Cardiac fibroblast (primary cell): Measurements from ENCODE around the gene NF2.

ENCODE experiments used
- DNase-seq, 2 donors: peaks; one replicate each; pipeline versions ENCODE4 v3.0.0 to v3.0.0-alpha.2; 2010; ENCODE audit warnings: low read depth in 2 of 2
- H3K4me3 ChIP-seq, 2 donors: replicated peaks in 1 of 2; 1 replicate in 1 of 2; 2 replicates in 1 of 2; pipeline ENCODE4 v1.5.1; 2011; ENCODE audit warnings: low read depth in 2 of 2, low read length in 2 of 2, mild to moderate bottlenecking in 2 of 2, moderate library complexity in 1 of 2
- TF ChIP-seq, protein P1 (sequence below): IDR thresholded peaks from one replicate; pipeline ENCODE4 v1.5.1; 2011; ENCODE audit warnings: low read depth, mild to moderate bottlenecking, low read length, inconsistent platforms

NF2 gene

DNA sequence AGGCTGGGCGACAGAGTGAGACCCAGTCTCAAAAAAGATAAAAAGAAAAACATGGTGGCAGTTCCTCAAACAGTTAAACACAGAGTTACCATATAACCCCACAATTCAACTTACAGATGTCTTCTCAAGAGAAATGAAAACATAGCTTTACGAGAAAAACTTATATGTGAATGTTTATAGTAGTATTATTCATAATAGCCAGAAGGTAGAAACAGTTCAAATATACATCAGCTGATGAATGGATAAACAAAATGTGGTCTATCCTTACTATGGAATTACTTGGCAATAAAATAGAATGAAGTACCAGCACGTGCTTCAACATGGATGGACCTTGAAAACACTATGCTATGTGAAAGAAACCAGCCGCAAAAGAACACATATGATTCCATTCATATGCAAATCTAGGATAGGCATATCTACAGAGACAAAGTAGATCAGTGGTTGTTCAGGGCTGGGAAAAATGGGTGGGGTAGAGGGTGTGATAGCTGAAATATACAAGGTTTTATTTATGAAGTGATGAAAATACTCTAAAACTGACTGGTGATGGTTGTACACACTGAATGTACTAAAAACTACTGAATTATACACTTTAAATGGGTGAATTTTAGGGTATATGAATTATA is 12.4 kb downstream of the NF2 start:
- TF ChIP-seq, protein P1, sequence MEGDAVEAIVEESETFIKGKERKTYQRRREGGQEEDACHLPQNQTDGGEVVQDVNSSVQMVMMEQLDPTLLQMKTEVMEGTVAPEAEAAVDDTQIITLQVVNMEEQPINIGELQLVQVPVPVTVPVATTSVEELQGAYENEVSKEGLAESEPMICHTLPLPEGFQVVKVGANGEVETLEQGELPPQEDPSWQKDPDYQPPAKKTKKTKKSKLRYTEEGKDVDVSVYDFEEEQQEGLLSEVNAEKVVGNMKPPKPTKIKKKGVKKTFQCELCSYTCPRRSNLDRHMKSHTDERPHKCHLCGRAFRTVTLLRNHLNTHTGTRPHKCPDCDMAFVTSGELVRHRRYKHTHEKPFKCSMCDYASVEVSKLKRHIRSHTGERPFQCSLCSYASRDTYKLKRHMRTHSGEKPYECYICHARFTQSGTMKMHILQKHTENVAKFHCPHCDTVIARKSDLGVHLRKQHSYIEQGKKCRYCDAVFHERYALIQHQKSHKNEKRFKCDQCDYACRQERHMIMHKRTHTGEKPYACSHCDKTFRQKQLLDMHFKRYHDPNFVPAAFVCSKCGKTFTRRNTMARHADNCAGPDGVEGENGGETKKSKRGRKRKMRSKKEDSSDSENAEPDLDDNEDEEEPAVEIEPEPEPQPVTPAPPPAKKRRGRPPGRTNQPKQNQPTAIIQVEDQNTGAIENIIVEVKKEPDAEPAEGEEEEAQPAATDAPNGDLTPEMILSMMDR: no peak
- H3K4me3 ChIP-seq: no peak overlapping the region
- DNase-seq: no peak

DNA sequence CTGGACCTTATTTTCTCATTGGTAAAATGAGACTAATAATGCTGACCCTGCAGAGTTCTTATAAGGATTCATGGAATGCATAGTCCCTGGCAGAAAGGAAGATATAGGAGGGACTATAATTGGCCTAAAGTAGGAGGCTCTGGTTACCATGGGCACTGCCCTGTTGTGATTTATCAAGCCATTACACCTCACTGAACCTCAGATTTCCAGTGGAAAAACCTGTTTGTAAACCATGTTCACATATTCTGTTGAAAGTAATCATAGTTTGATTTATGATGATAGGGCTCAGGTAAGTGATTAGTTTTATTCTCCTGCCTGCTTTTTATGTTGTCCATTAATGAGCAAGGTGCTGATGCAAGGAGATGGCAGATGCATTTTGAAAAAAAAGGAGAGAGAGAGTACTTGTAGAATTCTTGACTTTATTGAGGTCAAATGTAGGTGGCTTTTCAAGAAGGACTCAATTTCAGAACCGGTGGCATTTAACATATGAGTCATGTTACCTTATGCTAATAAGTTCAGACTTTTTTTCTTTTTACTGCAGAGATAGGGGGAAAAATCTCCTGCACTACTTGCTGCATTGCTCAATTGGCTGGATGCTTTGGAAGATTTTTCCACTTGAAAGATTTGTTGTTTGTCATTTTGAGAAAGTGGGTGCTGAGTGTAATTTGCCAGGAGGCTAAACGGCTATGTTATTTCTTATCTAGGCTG is 14.6 kb downstream of the NF2 start:
- DNase-seq: peak; percentile 46 to 55
- no peak overlapping the region for H3K4me3 ChIP-seq
- TF ChIP-seq, protein P1: no peak

DNA sequence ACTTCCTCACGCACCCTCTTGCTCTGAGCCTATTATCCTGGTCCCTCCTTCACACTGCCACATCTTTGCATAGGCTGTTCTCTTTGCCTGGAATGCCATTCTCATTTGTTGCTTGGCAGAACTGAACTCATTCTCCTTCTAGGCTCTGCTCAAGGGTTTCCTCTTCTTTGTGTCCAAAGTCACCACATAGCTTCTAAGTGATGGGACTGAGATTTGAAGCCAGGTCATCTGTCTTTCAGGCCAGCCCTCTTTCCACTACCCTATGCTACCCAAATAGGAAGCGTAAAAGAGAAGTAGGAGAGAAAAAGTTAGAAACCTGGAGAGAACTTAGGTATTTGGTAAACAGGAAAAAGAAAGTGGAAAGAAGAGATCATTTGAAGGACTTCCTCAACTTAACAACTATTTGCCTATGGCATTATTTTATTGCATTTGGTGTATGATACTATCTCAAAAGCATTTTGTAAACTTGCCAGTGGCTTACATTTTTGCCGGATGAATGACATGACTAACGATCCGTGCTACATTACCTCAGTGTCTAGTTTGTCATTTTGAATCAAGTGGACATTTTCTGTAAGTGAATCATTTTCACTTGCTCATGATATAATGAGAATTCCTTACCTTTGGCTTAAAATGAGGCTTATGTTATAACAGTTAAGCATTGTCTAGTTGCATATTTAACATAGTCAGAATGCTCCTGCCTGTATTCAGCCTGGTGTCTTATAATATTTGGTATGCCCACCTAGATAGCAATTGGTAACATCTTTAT is 18.5 kb downstream of the NF2 start:
- H3K4me3 ChIP-seq: peak overlapping the region in 1 of 2 donors; percentile 33
- DNase-seq: peak; percentile 78 to 99
- TF ChIP-seq, protein P1: no peak

DNA sequence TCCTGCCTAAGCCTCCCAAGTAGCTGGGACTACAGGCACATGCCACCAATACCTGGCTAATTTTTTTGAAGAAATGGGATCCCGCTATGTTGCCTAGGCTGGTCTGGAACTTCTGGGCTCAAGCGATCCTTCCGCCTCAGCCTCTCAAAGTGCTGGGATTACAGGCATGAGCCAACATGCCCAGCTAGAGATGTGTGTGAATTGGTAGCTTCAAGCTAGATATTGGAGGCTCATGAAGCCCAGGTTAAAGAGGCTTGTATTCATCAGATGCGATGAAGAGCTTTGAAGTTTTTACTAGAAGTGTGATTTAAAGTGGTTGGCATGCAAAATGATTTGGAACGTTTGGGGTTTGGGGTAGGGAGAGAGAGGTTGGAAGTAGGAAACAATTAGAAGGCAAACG is 19.6 kb downstream of the NF2 start:
- H3K4me3 ChIP-seq: no peak overlapping the region
- DNase-seq: no peak
- TF ChIP-seq, protein P1: no peak

DNA sequence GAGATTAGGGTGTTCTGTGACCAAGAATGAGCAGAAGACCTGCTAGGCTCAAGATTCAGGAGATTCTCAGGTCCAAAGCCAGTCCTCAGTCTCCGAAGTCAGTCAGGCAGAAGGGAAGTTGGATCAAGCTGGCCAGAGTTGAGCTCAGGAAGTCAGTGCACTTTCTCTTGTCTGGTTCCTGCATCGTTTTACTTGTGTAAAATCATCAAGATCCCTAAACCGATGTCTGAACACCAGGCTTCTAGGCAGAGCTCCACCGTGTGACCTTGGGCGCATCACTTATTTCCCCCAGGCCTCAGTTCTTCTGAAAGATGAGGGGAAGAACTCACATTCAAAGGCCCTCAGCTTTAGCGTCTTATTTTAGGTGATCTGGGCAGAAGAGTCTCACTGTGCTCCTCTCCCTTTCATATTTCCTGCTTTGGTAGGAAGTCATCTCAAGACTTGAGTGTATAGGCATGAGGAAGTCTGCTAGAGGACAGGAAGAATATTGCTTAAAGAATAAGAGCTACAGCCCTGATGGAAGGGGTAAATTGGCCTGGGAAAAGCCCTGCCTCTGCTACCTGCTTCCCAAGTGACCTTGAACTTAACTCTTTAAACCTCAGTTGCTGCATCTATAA is 20.2 kb downstream of the NF2 start:
- TF ChIP-seq, protein P1: no peak
- DNase-seq: no peak
- H3K4me3 ChIP-seq: no peak overlapping the region

DNA sequence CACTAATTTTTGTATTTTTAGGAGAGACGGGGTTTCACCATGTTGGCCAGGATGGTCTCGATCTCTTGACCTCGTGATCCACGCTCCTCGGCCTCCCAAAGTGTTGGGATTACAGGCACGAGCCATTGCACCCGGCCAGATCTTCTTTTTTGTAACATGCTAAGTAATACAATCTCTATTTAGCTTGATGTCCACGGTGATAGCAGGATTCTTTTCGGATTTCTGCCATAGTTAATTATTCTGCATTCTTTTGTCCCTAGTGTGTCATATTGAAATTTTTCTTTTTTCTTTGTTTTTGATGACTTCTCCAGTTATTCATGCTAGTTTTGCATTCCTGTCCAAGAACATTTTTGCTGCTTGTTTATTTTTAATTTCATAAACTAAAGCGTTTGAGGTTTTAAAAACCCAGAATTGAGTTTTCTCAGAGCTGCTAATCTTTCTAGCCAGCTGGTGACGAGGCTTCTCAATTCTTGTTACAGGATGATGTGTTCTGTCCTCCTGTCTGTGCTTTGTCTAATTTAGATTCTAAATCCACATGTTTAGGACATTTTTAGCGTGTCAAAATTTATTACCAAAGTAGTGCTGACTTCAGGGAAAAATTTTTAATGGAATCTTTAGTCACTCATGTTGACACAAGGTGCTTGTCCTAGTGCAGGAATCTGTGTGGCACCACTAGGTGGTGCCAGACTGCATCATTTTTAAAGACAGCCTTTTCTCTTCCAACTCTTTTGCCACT is 21.8 kb downstream of the NF2 start:
- DNase-seq: peak; percentile 79 to 91
- H3K4me3 ChIP-seq: no peak overlapping the region
- TF ChIP-seq, protein P1: peak; percentile 89
